HG03342 (cell line): ENCODE data around the gene CLCA1.

ENCODE experiments used
- ATAC-seq: cut with Tn5 transposase; IDR thresholded peaks from one replicate; pipeline ENCODE4 v1.9.1; 2021; ENCODE audit warnings: mild to moderate bottlenecking, moderate library complexity; ENCODE audit not compliant: unreplicated experiment

CLCA1 gene

GRCh38 chr1:86502125-86502646 is 33.5 kb downstream of the CLCA1 start:
- ATAC-seq: peak; percentile 67

GRCh38 chr1:86502721-86503405 is 34.1 kb downstream of the CLCA1 start:
- no peak for ATAC-seq

- ATAC-seq: no peak
Observed at GRCh38 chr1:86503406-86504136, 34.8 kb downstream of the CLCA1 start.

GRCh38 chr1:86504137-86504479 is 35.4 kb downstream of the CLCA1 start:
- ATAC-seq: no peak

- ATAC-seq: no peak
Observed at GRCh38 chr1:86504895-86505563, 36.3 kb downstream of the CLCA1 start.

- ATAC-seq: no peak
Observed at GRCh38 chr1:86505564-86505902, 36.8 kb downstream of the CLCA1 start.

- ATAC-seq: peak; percentile 77
Observed at GRCh38 chr1:86507935-86508582, 39.3 kb downstream of the CLCA1 start.

- ATAC-seq: no peak
Observed at GRCh38 chr1:86508583-86508969, 39.8 kb downstream of the CLCA1 start.

GRCh38 chr1:86515597-86515996 is 46.9 kb downstream of the CLCA1 start:
- no peak for ATAC-seq

- ATAC-seq: no peak
Observed at GRCh38 chr1:86516335-86516734, 47.6 kb downstream of the CLCA1 start.

- ATAC-seq: no peak
Observed at GRCh38 chr1:86517336-86517735, 48.6 kb downstream of the CLCA1 start.

- no peak for ATAC-seq
Observed at GRCh38 chr1:86520789-86521521, 52.2 kb downstream of the CLCA1 start.

GRCh38 chr1:86521522-86521891 is 52.8 kb downstream of the CLCA1 start:
- ATAC-seq: no peak

- ATAC-seq: no peak
Observed at GRCh38 chr1:86522240-86522639, 53.5 kb downstream of the CLCA1 start.

- no peak for ATAC-seq
Observed at GRCh38 chr1:86523670-86524354, 55.1 kb downstream of the CLCA1 start.

GRCh38 chr1:86527306-86527705 is 58.6 kb downstream of the CLCA1 start:
- no peak for ATAC-seq

GRCh38 chr1:86530211-86530845 is 61.6 kb downstream of the CLCA1 start:
- no peak for ATAC-seq

- no peak for ATAC-seq
Observed at GRCh38 chr1:86537928-86538695, 69.4 kb downstream of the CLCA1 start.

- no peak for ATAC-seq
Observed at GRCh38 chr1:86538775-86539174, 70.0 kb downstream of the CLCA1 start.
